ENCODE measurements around the gene RAB31.

- TF ChIP-seq, protein P1, sequence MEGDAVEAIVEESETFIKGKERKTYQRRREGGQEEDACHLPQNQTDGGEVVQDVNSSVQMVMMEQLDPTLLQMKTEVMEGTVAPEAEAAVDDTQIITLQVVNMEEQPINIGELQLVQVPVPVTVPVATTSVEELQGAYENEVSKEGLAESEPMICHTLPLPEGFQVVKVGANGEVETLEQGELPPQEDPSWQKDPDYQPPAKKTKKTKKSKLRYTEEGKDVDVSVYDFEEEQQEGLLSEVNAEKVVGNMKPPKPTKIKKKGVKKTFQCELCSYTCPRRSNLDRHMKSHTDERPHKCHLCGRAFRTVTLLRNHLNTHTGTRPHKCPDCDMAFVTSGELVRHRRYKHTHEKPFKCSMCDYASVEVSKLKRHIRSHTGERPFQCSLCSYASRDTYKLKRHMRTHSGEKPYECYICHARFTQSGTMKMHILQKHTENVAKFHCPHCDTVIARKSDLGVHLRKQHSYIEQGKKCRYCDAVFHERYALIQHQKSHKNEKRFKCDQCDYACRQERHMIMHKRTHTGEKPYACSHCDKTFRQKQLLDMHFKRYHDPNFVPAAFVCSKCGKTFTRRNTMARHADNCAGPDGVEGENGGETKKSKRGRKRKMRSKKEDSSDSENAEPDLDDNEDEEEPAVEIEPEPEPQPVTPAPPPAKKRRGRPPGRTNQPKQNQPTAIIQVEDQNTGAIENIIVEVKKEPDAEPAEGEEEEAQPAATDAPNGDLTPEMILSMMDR (conservative IDR thresholded peaks at IDR 0.05; ENCODE audit: low read depth, low read length) = no peak
- TF ChIP-seq EZH2 (IDR thresholded peaks at IDR 0.05; ENCODE audit: borderline replicate concordance, low read depth, low read length, poor library complexity, severe bottlenecking) = no peak
These were observed 58.6 kb downstream of the RAB31 start for GRCh38 chr18:9766740-9767139.
